Measurements from ENCODE around the gene SNAI1. TPM values are rescaled to one million over a fixed set of nuclear protein-coding genes. Genes with fewer than 3 reads are reported as not detected.

SNAI1 gene
- total and polyA plus RNA-seq, 11 donors = 0.37 to 6.7 (median 1.6) TPM

DNA sequence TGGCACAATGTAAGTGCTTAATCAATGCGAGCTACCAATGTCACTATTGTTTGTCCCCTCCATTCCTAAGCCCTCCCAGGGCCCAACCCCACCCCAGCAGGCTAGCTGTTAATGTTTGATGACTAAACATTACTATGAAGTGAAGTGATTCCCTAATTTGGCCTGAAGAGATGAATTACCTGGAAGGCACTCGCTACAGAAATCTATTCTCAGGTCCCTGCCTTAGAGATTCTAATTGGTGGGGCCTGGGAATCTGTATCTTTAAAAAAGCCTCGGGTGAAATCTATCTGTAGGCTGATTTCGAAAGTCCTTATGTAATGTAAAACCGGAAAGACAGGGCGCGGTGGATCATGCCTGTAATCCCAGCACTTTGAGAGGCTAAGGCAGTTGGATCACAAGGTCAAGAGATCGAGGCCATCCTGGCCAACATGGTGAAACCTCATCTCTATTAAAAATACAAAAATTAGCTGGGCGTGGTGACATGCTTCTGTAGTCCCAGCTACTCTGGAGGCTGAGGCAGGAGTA lies 16.9 kb upstream of the SNAI1 start:
- intact Hi-C loops (cut with DNase I) = loop anchor here in 1 of 10 donors (10.0 kb wide), 1 partner anchor 499 kb away; no protein-coding TSS in a partner anchor
- Histone ChIP-seq H3K4me3 (no peak overlapping the region), H3K9me3 (no peaks in the 10 kb centered on the region), H3K27ac (no peak overlapping the region), H3K27me3 (no peaks in the 10 kb centered on the region), H3K36me3 (peaks cover 0 to 21% (median 0%) of the 10 kb centered on the region in 9 donors), H3K4me1 (peaks cover 0 to 18% (median 5%) of the 10 kb centered on the region in 12 donors)
- DNase-seq (no peak), ATAC-seq (no peak)
- TF ChIP-seq, protein P1, sequence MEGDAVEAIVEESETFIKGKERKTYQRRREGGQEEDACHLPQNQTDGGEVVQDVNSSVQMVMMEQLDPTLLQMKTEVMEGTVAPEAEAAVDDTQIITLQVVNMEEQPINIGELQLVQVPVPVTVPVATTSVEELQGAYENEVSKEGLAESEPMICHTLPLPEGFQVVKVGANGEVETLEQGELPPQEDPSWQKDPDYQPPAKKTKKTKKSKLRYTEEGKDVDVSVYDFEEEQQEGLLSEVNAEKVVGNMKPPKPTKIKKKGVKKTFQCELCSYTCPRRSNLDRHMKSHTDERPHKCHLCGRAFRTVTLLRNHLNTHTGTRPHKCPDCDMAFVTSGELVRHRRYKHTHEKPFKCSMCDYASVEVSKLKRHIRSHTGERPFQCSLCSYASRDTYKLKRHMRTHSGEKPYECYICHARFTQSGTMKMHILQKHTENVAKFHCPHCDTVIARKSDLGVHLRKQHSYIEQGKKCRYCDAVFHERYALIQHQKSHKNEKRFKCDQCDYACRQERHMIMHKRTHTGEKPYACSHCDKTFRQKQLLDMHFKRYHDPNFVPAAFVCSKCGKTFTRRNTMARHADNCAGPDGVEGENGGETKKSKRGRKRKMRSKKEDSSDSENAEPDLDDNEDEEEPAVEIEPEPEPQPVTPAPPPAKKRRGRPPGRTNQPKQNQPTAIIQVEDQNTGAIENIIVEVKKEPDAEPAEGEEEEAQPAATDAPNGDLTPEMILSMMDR (IDR thresholded peaks at IDR 0.05) = no peak
- TF ChIP-seq POLR2A (IDR thresholded peaks at IDR 0.05) = no peak
- 89 to 93% (median 91%) methylated on average over 9 of the region's 9 CpGs for WGBS, 4 donors

DNA sequence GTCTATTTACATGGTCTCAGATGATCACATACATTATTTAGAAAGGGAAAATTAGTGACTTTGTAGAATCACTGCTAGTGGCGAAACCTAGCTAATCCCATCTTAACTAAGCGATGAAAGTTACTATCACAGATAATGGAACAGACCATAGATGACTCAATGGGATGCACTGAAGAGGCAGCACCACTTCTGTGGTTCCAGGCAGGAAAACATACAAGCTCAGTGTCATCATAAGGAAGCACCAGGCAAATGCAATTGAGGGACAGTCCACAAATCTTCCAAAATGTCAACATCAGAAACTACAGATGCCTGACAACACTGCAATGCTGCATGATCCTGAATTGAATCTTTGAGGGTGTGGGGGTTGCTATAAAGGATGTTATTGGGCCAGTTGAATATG lies 15.9 kb upstream of the SNAI1 start:
- Histone ChIP-seq H3K27ac (no peak overlapping the region), H3K27me3 (no peaks in the 10 kb centered on the region), H3K36me3 (peaks cover 0 to 21% (median 0%) of the 10 kb centered on the region in 9 donors), H3K4me1 (peaks cover 0 to 18% (median 4%) of the 10 kb centered on the region in 12 donors), H3K9me3 (no peaks in the 10 kb centered on the region), H3K4me3 (no peak overlapping the region)
- 90 to 99% (median 97%) methylated on average over 2 of the region's 2 CpGs for WGBS, 4 donors
- no peak for TF ChIP-seq POLR2A (IDR thresholded peaks at IDR 0.05)
- TF ChIP-seq, protein P1 (IDR thresholded peaks at IDR 0.05) = no peak
- intact Hi-C loops (cut with DNase I) = loop anchor here in 1 of 10 donors (10.0 kb wide), 1 partner anchor 498 kb away; no protein-coding TSS in a partner anchor
- ATAC-seq (no peak), DNase-seq (no peak)

DNA sequence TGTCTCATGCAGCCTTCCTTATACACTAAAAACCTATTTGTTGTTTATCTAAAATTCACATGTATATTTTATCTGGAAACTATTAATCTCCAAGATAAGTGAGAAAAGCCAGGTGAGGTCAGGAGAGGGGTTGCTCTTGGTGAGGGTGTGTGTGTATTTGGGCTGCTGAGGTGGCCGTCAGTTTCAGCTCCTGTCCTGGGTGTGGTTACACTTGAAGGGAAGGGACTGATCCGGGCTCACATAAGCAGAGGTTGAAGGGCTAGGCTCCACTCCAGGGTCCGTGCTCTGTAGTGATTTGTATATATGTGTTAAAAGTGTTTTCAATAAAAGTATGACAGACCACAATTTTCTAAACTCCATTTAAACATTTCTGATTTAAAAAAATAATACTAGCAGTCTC lies 13.5 kb upstream of the SNAI1 start:
- WGBS, 4 donors = 37 to 69% (median 62%) methylated on average over 3 of the region's 3 CpGs
- peak in 1 of 5 donors; percentile 20 for DNase-seq
- intact Hi-C loops (cut with DNase I) = loop anchor here in 1 of 10 donors (10.0 kb wide), 1 partner anchor 496 kb away; no protein-coding TSS in a partner anchor
- TF ChIP-seq, protein P1 (IDR thresholded peaks at IDR 0.05) = no peak
- no peak for TF ChIP-seq POLR2A (IDR thresholded peaks at IDR 0.05)
- no peaks in the 10 kb centered on the region for H3K27me3 ChIP-seq
- H3K9me3 ChIP-seq = no peaks in the 10 kb centered on the region
- peaks cover 0 to 9% (median 0%) of the 10 kb centered on the region in 9 donors for H3K36me3 ChIP-seq
- H3K4me1 ChIP-seq = peaks cover 0 to 18% (median 4%) of the 10 kb centered on the region in 12 donors
- no peak overlapping the region for H3K4me3 ChIP-seq
- H3K27ac ChIP-seq = peak overlapping the region in 6 of 12 donors; percentile 7 to 84 (median 30)
- ATAC-seq = peak in 2 of 4 donors; percentile 39 to 48

DNA sequence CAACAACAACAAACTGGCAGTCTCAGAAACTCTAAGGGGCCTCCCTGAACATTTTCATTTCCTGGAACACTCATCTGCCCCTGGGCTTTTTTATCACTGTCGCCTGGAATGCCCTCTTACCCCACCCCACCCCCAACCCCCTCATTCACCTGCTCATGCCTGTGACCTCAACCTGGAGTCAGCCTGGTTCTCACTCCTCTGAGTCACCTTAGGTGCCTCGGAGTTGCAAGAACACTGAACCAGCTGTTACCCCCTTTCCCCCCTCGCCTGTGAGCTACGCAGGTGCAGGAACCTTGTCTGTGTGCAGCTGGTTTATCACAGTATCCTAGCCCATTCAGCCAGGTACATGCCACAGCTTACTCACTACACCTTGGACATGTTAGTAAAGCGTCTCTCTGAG lies 12.8 kb upstream of the SNAI1 start:
- peak in 1 of 5 donors; percentile 10 for DNase-seq
- TF ChIP-seq POLR2A (IDR thresholded peaks at IDR 0.05) = no peak
- TF ChIP-seq, protein P1 (IDR thresholded peaks at IDR 0.05) = no peak
- ATAC-seq = no peak
- WGBS, 4 donors = 60 to 74% (median 69%) methylated on average over 5 of the region's 5 CpGs
- Histone ChIP-seq H3K27ac (peak overlapping the region in 2 of 12 donors; percentile 75 to 84), H3K27me3 (no peaks in the 10 kb centered on the region), H3K4me1 (peaks cover 0 to 18% (median 4%) of the 10 kb centered on the region in 12 donors), H3K9me3 (no peaks in the 10 kb centered on the region), H3K4me3 (no peak overlapping the region), H3K36me3 (peaks cover 0 to 7% (median 0%) of the 10 kb centered on the region in 9 donors)
- intact Hi-C loops (cut with DNase I) = loop anchor here in 1 of 10 donors (10.0 kb wide), 1 partner anchor 495 kb away; no protein-coding TSS in a partner anchor
